GM18499 (cell line): ENCODE results near the gene SYVN1.
"Not testable (repeated sequence)": the region's sequence is repeated elsewhere in the genome, so short reads cannot be mapped to it uniquely, and the experiment has no call there.

Experiments
- ATAC-seq: cut with Tn5 transposase; IDR thresholded peaks from one replicate; pipeline ENCODE4 v1.9.1; 2021; ENCODE audit warnings: moderate number of reproducible peaks; ENCODE audit not compliant: insufficient read depth, unreplicated experiment

The SYVN1 gene

DNA sequence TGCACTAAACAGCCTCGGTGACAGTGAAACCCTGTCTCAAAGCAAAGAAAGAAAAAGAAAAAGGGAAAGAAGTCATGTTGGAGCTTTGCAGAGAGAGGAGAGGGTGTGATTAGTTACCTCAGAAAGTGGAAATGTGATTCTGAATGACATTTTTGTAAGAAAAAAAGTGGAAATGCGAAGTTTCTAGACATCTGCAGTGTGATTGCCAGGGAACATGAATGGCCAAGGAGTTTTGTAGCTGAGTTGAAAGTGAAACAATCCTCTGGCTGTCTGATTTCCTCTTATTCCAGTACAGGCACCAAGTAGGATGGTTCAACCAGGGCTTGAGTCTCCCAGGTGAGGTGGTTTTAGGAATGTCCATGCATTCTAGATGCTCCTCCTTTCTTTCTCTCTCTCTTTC, 17.8 kb upstream of the SYVN1 start:
- no peak for ATAC-seq

DNA sequence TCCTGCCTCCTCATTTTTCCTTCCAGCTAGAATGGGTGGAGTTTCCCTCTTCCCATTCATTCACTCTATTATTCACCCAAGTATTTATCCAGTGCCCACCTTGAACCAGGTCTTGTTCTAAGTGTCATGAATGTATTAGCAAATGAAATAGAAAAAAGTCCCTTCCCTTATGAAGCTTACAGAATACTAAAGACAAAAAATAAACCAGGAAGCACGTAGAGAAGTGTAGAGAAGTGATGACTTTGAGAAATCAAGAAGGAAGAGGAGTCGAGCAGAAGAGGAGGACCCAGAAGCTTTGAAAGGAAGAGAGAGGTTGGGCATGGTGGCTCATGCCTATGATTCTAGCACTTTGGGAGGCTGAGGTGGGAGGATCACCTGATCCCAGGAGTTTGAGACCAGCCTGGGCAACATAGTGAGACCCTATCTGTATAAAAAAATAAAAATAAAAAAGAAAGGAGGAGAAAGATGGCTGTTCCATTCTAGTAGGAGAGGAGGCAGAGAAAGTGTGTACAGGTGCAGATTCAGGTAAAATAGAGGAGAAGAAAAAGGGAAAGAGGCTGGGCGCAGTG, 17.1 kb upstream of the SYVN1 start:
- no peak for ATAC-seq

DNA sequence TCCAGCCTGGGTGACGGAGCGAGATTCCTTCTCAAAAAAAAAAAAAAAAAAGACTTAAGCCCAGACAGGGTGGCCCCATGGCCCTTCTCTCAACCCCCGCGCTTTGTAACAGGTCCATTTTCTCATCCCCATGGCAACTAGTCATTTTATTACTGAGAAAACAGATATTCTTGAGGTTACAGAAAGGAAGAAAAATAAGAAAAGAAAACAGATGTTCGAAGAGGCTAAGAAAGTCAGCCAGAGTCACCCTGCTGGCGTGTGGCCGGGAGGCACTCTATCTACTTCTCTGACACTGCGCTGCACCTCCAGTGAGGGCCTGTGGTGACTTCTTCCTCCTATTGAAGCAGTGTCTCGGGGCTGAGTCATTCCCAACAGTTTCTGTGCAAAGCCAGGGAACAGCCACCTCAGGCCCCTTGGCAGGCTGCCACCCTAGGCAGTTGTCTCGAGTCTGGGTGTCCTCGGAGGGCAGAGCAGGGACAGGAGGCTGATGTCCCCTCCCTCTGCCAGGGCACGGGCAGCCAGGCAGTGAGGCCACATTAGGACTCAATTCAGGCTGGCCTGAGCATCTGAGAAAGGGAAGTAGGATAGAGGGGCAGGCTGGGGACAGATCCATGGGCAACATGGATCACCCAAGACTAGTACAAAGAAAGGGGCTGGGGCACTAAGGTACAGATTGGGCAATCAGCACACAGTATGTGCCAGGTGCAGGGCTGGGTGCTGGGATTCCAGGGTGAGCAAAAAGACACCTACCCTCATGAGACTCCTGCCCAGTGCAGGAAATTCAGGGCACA, 16.4 kb upstream of the SYVN1 start:
- no peak for ATAC-seq

DNA sequence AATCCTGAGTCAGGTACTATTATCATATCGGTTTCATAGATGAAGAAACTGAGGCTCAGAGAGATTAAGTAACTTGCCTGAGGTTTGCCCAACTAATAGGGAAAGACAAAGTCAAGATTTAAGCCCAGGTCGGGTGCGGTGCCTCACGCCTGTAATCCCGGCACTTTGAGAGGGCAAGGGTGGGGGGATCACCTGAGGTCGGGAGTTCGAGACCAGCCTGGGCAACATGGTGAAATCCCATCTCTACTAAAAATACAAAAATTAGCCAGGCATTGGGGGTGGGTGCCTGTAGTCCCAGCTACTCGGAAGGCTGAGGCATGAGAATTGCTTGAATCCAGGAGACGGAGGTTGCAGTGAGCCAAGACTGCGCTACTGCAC, 15.8 kb upstream of the SYVN1 start:
- not testable (repeated sequence) for ATAC-seq

DNA sequence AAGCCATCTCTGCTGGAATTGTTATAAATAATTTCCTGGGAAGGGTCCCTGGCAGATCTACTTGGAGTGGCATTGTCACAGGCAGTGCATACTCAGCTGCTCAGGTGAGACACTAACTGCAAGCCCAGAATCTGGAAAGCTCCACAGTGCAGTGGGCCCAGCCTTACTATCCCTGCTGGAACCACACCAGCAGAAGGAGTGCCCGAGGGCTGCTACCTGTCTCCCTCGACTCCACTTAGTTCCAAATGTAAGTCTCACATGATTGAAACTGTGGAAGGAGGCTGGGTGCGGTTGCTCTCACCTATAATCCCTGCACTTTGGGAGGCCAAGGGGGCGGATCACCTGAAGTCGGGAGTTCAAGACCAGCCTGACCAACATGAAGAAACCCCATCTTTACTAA, 14.3 kb upstream of the SYVN1 start:
- ATAC-seq = no peak

DNA sequence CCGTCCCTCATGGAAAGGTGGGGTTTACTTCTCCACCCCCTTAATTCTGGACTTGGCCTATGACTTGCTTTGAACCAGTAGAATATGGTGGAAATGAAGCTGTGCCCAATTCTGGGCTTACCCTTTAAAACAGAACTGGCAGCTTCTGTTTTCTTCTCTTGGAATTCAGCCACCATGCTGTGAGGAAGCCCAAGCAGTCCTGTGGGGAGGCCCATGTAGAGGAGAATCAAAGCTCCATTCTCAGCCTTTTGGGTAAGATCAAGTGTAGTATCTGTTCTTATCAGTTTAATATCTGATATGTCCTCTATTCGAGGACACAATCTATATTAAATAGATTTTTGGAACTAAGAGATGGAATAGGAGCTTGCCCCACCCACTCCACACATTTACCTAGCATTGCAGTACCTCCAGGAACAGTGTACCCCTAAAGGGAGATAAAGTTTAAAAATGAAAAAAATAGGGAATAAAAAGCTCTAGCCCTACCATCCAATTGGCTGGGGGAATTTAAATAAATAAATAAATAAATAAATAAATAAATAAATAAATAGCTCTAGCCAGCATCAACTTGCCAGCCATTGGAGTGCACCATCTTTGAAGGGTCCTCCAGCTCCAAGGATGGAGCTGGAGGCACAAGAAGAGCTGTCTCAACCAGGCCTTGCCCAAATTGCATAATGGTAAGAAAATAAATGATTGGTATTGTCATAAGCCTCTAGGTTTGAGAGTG, 13.2 kb upstream of the SYVN1 start:
- no peak for ATAC-seq

DNA sequence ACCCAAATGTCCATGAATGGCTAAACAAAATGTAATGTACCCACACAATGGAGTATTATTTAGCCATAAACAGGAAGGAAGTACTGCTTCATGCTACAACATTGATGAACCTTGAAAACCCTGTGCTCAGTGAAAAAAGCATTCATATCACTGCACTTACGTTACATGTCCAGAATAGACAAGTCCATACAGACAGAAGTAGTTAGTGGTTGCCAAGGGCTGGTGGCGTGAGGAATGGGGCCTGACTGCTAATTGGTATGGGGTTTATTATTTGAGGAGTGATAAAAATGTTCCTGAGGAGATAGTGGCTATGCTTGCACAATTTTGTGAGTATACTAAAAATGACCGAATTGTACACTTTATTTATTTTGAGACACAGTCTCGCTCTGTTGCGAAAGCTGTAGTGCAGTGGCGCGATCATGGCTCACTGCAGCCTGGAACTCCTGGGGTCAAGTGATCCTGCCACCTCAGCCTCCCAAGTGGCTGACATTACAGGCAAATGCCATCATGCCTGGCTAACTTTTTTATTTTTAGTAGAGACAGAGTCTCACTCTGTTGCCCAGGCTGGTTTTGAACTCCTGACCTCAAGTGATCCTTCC, 7.7 kb upstream of the SYVN1 start:
- ATAC-seq = no peak

- ATAC-seq = no peak
Measured at GRCh38 chr11:65136515-65137096, 2.3 kb upstream of the SYVN1 start.

DNA sequence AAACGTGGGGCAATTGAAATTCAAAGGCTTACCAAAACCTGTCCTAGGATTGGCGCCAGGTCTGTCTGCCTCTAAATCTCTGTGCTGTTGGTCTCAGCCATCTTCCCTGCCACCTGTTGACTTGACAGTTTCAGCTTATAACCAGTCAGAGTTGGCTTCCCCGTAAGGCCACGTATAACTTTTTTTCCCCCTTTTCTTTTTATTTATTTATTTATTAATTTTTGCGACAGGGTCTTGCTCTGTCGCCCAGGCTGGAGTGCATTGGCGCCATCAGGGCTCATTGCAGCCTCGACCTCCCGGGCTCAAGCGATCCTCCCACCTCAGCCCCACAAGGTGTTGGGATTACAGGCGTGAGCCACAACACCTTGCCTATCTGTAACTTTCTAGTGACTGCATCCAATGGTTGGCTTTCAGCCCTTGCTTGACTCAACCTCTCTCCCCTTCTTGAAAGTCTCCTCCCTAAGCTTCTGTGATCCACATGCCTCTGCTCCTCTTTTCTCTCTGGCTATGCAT, 1.4 kb upstream of the SYVN1 start:
- ATAC-seq = no peak

DNA sequence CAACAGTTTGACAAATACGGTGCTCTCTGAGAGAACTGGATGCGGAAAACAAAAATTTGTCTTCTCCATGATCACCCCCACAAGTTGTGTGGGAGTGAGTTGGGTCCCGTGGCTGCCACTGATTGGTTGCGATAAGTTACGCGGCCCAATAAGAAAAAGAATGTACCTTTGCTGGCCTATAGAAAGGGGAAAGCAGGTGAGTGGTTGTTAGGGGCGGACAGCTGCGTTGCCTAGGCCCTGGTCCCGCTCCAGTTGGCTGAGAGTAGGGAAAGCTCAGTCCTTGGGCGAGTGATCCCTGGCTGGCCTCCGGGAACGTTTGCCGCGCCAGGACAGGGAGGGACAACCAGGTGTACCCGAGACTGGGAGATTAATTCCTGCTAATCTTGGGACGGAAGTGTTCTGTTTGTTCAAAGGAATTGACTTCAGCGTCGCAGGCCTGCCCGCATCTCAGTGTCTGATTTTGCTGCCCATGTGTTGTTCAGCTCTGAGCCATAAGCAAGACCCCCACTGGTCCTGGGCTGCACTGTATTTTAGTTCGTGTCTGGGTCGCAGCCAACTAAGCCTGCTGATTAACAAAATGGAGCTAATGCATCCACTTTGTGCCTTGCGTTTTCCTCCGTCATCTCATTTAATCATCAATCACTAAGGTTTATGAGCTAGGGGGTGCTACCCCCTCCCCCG, 773 bp upstream of the SYVN1 start:
- peak; percentile 39 for ATAC-seq

GRCh38 chr11:65133724-65134123, 595 bp downstream of the SYVN1 start:
- no peak for ATAC-seq

DNA sequence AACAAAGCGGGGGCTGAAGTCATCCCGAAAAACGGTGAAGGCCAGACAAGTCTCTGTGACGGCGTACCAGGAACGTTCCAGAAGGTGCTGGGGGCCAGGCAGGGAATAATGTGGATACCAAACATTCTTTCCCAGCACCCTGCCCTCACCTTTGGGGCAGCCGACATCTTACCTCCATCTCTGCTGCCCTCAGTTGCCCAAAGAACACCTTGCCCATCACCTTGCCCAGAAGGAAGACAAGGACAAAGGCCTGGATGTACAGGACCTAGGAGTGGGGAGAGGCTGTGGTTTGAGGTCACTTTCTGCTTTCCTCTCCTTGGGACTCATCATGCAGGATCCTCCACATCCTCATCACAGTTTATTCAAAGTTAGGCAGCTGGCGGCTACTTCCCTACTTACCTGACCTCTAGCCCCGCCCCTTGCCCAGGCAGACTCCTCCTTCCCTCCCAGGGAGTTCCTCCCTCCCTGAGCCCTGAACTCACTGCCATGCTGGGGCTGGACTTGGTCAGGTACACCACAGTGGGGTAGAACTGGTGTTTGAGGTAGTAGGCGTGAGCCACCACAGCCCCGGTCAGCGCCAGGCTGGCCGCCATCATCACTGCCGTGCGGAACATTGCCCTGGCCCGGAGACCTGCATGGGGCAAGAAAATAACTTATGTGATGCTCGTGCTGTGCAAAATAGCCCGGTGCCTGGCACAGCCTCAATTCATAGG, 1.2 kb downstream of the SYVN1 start:
- no peak for ATAC-seq

GRCh38 chr11:65132238-65132987, 1.9 kb downstream of the SYVN1 start:
- no peak for ATAC-seq

DNA sequence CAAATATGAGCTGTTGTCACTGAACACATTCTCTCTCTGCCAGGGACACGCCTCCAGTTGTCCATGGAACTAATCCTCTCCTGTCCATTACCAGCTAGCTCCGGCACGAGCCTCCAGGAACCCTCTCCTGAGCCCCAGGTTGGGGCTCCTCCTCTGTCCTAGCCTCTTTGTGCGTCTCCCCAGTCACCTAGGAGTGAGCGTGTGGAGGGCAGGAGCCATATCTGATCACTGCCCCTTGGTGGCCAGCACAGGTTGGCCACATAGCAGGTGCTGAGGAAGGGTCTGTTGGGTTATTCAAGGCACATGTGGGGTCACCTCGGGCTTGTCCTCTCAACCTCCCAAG, 2.5 kb downstream of the SYVN1 start:
- no peak for ATAC-seq

DNA sequence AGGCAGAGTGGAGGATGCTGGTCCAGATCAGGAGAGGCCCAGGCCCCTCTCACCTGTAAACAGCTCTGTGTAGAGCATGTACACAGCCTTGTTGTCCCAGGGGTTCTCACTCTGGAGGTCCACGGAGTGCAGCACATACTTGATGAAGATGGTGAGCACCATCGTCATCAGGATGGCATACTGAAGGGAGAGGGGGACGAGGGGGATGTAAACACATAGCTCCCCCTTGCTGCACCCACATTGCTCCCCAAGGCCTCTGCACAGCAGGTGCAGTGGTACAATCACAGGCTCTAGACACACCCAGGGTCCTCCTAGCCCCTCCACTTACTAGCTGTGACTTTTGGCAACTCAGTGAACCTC, 2.9 kb downstream of the SYVN1 start:
- ATAC-seq = no peak

GRCh38 chr11:65130631-65131416, 3.5 kb downstream of the SYVN1 start:
- ATAC-seq = no peak

GRCh38 chr11:65129649-65130441, 4.5 kb downstream of the SYVN1 start:
- no peak for ATAC-seq
